Coronary artery (tissue), 2 donors: ENCODE measurements around the gene DYTN.

Experiments used
- DNase-seq: peaks from one replicate; pipeline ENCODE4 v3.0.0-alpha.2; 2017; ENCODE audit warnings: low spot score
- H3K27ac ChIP-seq, 2 donors: fragments of 200-600 bp; sonication (generic); one replicate each; pipeline ENCODE4 v1.5.1; 2016 to 2019
- H3K4me3 ChIP-seq: fragments of 200-600 bp; sonication (generic); 2 replicates; pipeline ENCODE4 v1.5.1; 2016; ENCODE audit warnings: mild to moderate bottlenecking, moderate library complexity
- TF ChIP-seq, protein P1 (sequence below): fragments of 200-600 bp; sonication (generic); IDR thresholded peaks from one replicate; pipeline ENCODE4 v1.5.1; 2019; ENCODE audit warnings: antibody characterized with exemption

DYTN gene

DNA sequence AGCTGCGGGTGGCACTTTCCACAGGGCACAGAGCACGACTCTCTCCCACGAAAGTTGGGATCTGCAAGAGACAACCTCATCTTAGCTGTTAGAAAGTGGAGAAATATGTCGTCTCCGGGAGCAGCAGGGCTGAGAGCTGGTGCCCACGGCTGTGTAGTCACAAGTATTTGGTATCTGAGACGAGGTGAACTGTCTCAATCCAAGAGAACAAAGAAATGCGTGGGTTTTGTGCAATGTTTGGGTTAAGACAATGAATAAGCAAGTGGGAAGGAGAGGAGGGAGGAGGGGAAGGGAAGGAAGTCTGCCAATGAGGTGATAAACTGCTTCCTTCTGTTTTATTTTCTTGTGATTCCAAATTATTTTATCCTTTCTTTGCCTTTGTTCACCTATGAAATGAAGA is 18.0 kb downstream of the DYTN start:
- DNase-seq = no peak
- Histone ChIP-seq H3K4me3 (no peak overlapping the region), H3K27ac (no peak overlapping the region)
- TF ChIP-seq, protein P1, sequence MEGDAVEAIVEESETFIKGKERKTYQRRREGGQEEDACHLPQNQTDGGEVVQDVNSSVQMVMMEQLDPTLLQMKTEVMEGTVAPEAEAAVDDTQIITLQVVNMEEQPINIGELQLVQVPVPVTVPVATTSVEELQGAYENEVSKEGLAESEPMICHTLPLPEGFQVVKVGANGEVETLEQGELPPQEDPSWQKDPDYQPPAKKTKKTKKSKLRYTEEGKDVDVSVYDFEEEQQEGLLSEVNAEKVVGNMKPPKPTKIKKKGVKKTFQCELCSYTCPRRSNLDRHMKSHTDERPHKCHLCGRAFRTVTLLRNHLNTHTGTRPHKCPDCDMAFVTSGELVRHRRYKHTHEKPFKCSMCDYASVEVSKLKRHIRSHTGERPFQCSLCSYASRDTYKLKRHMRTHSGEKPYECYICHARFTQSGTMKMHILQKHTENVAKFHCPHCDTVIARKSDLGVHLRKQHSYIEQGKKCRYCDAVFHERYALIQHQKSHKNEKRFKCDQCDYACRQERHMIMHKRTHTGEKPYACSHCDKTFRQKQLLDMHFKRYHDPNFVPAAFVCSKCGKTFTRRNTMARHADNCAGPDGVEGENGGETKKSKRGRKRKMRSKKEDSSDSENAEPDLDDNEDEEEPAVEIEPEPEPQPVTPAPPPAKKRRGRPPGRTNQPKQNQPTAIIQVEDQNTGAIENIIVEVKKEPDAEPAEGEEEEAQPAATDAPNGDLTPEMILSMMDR = no peak

DNA sequence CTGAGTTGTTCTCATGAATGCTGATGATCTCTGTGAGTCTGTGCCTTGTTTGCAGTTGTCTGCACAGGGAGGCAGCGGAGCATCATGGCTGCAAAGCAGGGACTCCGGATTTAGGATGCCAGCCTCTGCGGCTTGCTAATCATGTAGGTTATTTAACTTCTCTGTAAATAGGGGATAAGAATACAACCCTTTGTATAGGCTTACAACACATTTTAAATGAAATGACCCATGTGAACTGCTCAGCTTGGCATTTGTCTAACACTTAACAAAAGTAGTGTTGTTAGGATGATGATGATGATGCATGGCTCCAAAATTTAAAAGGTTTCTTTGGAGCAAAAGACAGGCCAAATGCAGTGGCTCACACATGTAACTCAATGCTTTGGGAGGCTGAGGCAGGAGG is 19.4 kb downstream of the DYTN start:
- TF ChIP-seq, protein P1 = no peak
- no peak overlapping the region for H3K4me3 ChIP-seq
- no peak for DNase-seq
- H3K27ac ChIP-seq = no peak overlapping the region

DNA sequence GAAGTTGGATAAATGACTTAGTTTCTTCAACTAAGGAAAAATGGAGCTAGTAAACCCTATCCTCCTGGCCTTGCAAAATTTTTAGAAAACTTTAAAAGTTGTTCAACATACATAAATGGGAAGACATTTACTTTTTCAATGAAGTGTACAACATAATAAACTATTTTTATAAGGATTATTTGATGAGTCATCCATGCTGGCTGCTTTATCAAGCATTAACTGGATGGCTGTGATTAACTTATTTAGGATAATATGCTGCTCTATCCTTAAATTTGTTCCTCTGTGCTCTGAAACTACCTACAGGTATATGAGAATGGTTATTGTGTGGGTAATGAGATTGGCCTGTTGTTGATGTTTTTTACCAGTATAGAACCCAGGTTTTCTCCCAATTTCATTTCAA is 21.3 kb downstream of the DYTN start:
- no peak for DNase-seq
- TF ChIP-seq, protein P1 = no peak
- Histone ChIP-seq H3K4me3 (no peak overlapping the region), H3K27ac (no peak overlapping the region)

DNA sequence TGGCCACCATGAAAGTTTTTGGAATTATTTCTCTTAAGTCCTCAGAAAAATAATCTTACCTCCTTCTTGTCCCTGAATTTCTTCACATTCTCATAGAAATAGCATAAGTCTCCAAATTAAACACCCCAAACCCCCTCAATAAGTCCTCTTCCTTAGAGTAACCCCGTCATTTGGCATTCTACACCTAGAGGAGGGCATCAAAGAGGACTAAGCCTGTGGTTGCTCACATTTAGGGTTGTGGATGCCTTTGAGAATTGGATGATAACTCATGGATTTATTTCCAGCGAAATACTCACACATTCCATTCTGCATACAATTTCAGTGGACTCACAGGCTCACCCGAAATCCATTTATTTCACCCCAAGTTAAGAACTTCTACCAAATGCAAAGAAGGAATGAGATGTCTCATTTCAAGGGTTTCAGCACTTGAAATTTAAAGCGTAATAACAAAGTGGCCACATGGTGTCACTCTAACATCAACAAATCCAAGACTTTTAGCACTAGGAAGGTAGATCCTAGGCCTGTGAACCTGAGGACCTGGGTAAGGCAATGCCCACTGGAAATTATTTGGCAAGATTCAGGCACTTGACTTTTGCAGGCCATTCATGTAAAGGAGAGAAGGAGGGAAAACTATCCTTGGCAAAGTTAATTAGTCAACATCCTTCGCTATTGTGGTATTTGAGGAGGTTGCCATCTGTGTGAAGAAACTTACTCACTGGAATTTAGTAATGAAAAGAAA is 24.6 kb downstream of the DYTN start:
- no peak overlapping the region for H3K4me3 ChIP-seq
- no peak for DNase-seq
- H3K27ac ChIP-seq = no peak overlapping the region
- TF ChIP-seq, protein P1 = no peak

DNA sequence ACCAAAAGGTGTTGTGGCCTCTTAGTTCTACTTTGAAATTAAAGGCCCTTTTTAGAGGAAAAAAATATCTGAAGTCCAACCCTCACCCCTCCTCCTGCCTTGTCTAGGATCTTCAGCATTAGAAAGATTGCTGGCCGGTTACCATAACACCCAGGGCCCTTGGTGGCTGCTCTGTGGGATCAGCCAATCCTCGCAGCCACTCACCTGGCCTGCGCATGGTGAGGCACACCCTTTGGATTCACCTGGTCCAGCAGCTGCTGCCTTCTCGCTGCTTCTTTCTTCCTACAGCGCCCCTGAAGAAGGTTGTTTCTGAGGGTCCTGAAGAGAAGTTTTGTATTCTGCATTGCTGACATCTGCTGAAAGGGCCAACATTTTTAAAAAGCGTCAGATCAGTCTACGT is 25.2 kb downstream of the DYTN start:
- Histone ChIP-seq H3K4me3 (no peak overlapping the region), H3K27ac (no peak overlapping the region)
- TF ChIP-seq, protein P1 = no peak
- no peak for DNase-seq

DNA sequence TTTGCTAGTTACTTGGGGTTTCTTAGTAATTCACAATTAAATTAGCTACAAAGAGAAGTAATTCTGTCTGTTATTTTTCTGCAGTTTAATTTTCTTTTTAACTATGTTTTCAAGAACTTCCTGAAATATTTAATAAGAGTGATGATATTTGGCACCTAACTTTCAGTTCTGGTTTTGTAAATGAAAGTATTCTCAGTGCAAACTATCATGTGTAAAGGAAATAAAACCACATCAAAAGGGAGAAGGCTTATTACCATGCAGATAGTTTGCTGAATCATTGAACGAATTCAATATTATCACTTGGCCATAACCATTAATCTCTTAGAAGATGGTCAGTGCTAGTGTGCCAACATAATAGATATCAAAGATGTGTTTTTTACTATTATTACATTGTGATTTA is 29.2 kb downstream of the DYTN start:
- Histone ChIP-seq H3K4me3 (no peak overlapping the region), H3K27ac (no peak overlapping the region)
- no peak for DNase-seq
- TF ChIP-seq, protein P1 = no peak

DNA sequence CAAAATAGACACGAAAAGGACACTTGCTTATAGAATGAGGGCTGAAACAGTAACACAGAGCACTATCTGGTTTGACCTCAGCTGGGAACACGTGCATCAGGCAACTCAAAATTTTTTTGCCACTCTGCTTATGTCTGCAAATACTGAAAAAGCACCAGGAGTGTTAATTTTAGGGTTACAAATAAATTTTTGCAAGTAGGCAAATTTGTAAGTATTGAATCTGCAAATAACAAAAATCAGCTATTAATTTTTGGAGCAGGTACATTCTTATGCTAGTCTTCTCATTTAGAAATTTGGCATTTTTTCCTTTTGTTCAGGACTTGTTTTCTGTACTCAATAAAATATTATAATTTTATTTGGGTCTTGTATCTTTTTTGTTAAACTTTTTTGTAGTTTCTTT is 29.7 kb downstream of the DYTN start:
- DNase-seq = no peak
- TF ChIP-seq, protein P1 = no peak
- Histone ChIP-seq H3K4me3 (no peak overlapping the region), H3K27ac (no peak overlapping the region)
